WTC11 (cell line): ENCODE data around the gene GRAMD4. TPM values are rescaled to one million over a fixed set of nuclear protein-coding genes. Genes with fewer than 3 reads are reported as not detected.

Experiments
- ATAC-seq: fragments of 200-7000 bp; cut with Tn5 transposase; 2 replicates; pipeline ENCODE4 v1.10.0; 2021; ENCODE audit warnings: mild to moderate bottlenecking, moderate library complexity
- Bru-seq: library from RNA; stranded (reverse); fragments of 400-500 nt; gene quantifications from one replicate; lab custom pipeline; 2021; lab: Mats Ljungman, UMichigan
- CTCF ChIA-PET: fragments of 300-600 bp; sonication (Branson Sonifier 250); formaldehyde crosslinking; loops from one replicate; lab custom pipeline; 2021; ENCODE audit warnings: antibody characterized with exemption; lab: Charles Lee
- POLR2A ChIA-PET: fragments of 350-600 bp; sonication (Branson Sonifier 250); formaldehyde crosslinking; loops from one replicate; lab custom pipeline; 2021; ENCODE audit warnings: antibody characterized with exemption; lab: Charles Lee
- DNase-seq: peaks from one replicate; pipeline ENCODE4 v3.0.0; 2021; ENCODE audit warnings: low spot score
- H3K27ac Mint-ChIP-seq: 2 replicates; pipeline ENCODE4 v1.8.0; 2021; ENCODE audit warnings: mixed read lengths
- H3K27me3 Mint-ChIP-seq: 2 replicates; pipeline ENCODE4 v1.8.0; 2021; ENCODE audit warnings: low read depth, mild to moderate bottlenecking, moderate library complexity, mixed read lengths
- H3K36me3 Mint-ChIP-seq: 2 replicates; pipeline ENCODE4 v1.8.0; 2021; ENCODE audit warnings: mixed read lengths
- H3K4me1 Mint-ChIP-seq: 2 replicates; pipeline ENCODE4 v1.8.0; 2022; ENCODE audit warnings: mixed read lengths
- H3K4me3 Mint-ChIP-seq: 2 replicates; pipeline ENCODE4 v1.8.0; 2021; ENCODE audit warnings: mild to moderate bottlenecking, moderate library complexity, mixed read lengths
- H3K9me3 Mint-ChIP-seq: 2 replicates; pipeline ENCODE4 v1.8.0; 2021; ENCODE audit warnings: mixed read lengths
- E2F1 ChIP-seq: sonication (generic); formaldehyde crosslinking; IDR thresholded peaks from 2 replicates; pipeline ENCODE4 v1.8.0; 2022; ENCODE audit warnings: mild to moderate bottlenecking, missing genetic modification reagents
- EMX1 ChIP-seq: fragments of 250-450 bp; sonication (Bioruptor Pico); IDR thresholded peaks from 2 replicates; pipeline ENCODE4 v1.8.0; 2021; ENCODE audit warnings: mild to moderate bottlenecking
- ERG ChIP-seq: fragments of 250-450 bp; sonication (Bioruptor Pico); IDR thresholded peaks from 2 replicates; pipeline ENCODE4 v1.8.0; 2021; ENCODE audit warnings: mild to moderate bottlenecking
- ESRRA ChIP-seq: sonication (generic); formaldehyde crosslinking; IDR thresholded peaks from 2 replicates; pipeline ENCODE4 v1.8.1; 2022; ENCODE audit warnings: mild to moderate bottlenecking, missing genetic modification reagents, borderline replicate concordance
- ETV6 ChIP-seq: sonication (generic); formaldehyde crosslinking; IDR thresholded peaks from 2 replicates; pipeline ENCODE4 v1.8.1; 2022; ENCODE audit warnings: mild to moderate bottlenecking, missing genetic modification reagents
- FOXK1 ChIP-seq: sonication (generic); formaldehyde crosslinking; IDR thresholded peaks from 2 replicates; pipeline ENCODE4 v1.8.0; 2022; ENCODE audit warnings: mild to moderate bottlenecking, moderate library complexity, missing genetic modification reagents
- FOXP1 ChIP-seq: sonication (generic); formaldehyde crosslinking; IDR thresholded peaks from 2 replicates; pipeline ENCODE4 v1.8.0; 2022; ENCODE audit warnings: missing genetic modification reagents, mild to moderate bottlenecking, moderate library complexity, borderline replicate concordance
- MLX ChIP-seq: sonication (generic); formaldehyde crosslinking; IDR thresholded peaks from 2 replicates; pipeline ENCODE4 v1.8.1; 2023; ENCODE audit warnings: mild to moderate bottlenecking, missing genetic modification reagents, moderate library complexity
- MXD4 ChIP-seq: fragments of 250-450 bp; sonication (Bioruptor Pico); IDR thresholded peaks from 2 replicates; pipeline ENCODE4 v1.8.0; 2021; ENCODE audit warnings: mild to moderate bottlenecking, moderate library complexity, borderline replicate concordance
- MYBL2 ChIP-seq: sonication (generic); formaldehyde crosslinking; IDR thresholded peaks from 2 replicates; pipeline ENCODE4 v1.8.1; 2023; ENCODE audit warnings: mild to moderate bottlenecking, moderate library complexity, missing genetic modification reagents
- PRDM15 ChIP-seq: sonication (generic); formaldehyde crosslinking; IDR thresholded peaks from 2 replicates; pipeline ENCODE4 v1.8.0; 2022; ENCODE audit warnings: missing genetic modification reagents
- SMAD4 ChIP-seq: sonication (generic); formaldehyde crosslinking; IDR thresholded peaks from 2 replicates; pipeline ENCODE4 v1.8.0; 2022; ENCODE audit warnings: mild to moderate bottlenecking, missing genetic modification reagents
- ZBTB21 ChIP-seq: sonication (generic); formaldehyde crosslinking; IDR thresholded peaks from 2 replicates; pipeline ENCODE4 v1.8.1; 2023; ENCODE audit warnings: mild to moderate bottlenecking, missing genetic modification reagents, borderline replicate concordance
- ZMAT4 ChIP-seq: fragments of 250-450 bp; sonication (Bioruptor Pico); IDR thresholded peaks from 2 replicates; pipeline ENCODE4 v1.9.0; 2021; ENCODE audit warnings: mild to moderate bottlenecking
- ZNF121 ChIP-seq: sonication (generic); formaldehyde crosslinking; IDR thresholded peaks from 2 replicates; pipeline ENCODE4 v1.8.0; 2023; ENCODE audit warnings: missing genetic modification reagents
- ZNF281 ChIP-seq: sonication (generic); formaldehyde crosslinking; IDR thresholded peaks from 2 replicates; pipeline ENCODE4 v1.8.0; 2023; ENCODE audit warnings: mild to moderate bottlenecking, missing genetic modification reagents
- ZNF396 ChIP-seq: fragments of 250-450 bp; sonication (Bioruptor Pico); IDR thresholded peaks from 2 replicates; pipeline ENCODE4 v1.8.0; 2021; ENCODE audit warnings: mild to moderate bottlenecking, moderate library complexity, borderline replicate concordance
- ZNF425 ChIP-seq: fragments of 250-450 bp; sonication (Bioruptor Pico); conservative IDR thresholded peaks from 2 replicates; pipeline ENCODE4 v1.9.0; 2021; ENCODE audit warnings: mild to moderate bottlenecking
- ZNF671 ChIP-seq: fragments of 250-450 bp; sonication (Bioruptor Pico); IDR thresholded peaks from 2 replicates; pipeline ENCODE4 v1.8.0; 2021; ENCODE audit warnings: mild to moderate bottlenecking
- long read RNA-seq, 3 experiments: library from RNA in 1 of 3; library from capped mRNA in 1 of 3; library from polyadenylated mRNA in 1 of 3; unstranded in 2 of 3; stranded (forward) in 1 of 3; transcript quantifications; one replicate each; pipeline ENCODE4 v2.0.0, GENCODE V29; 2021
- total RNA-seq: library from RNA; stranded (reverse); gene quantifications from 3 replicates; pipeline ENCODE4 v1.2.3, GENCODE V29; 2021

The GRAMD4 gene
- total RNA-seq (32.8 to 41.0 TPM (median 33.1 TPM) in 3 replicates), Bru-seq, nascent RNA (percentile 38 among the genes with signal in this experiment)
- long read RNA-seq, experiment 1, partial matches to known transcripts, result 19 of 90 reads
- long read RNA-seq, experiment 1, other reads (novel, unspliced or antisense), result 70 of 90 reads
- long read RNA-seq, experiment 2, partial matches to known transcripts, result 13 of 24 reads
- long read RNA-seq, experiment 2, other reads (novel, unspliced or antisense), result 11 of 24 reads
- long read RNA-seq, experiment 3, partial matches to known transcripts, result 1 of 1 reads
- long read RNA-seq, experiment 3, other reads (novel, unspliced or antisense), result 0 of 1 reads

GRCh38 chr22:46619830-46620501 lies at the start of gene GRAMD4:
GRAMD4 (plus strand) TSS chr22:46620386; CDS start chr22:46626800, 6,414 bp downstream.
- no peak for TF ChIP-seq ZBTB21 (CRISPR knock-in tag)
- no peak for TF ChIP-seq FOXK1 (CRISPR knock-in tag)
- TF ChIP-seq MXD4 (CRISPR knock-in tag), result no peak
- TF ChIP-seq ZNF425 (CRISPR knock-in tag), result no peak
- TF ChIP-seq ZNF121 (CRISPR knock-in tag), result no peak
- no peak for TF ChIP-seq PRDM15 (CRISPR knock-in tag)
- TF ChIP-seq ESRRA, result no peak
- no peak for TF ChIP-seq MYBL2 (CRISPR knock-in tag)
- TF ChIP-seq, all 79 proteins: peak for 0
- DNase-seq (no peak), ATAC-seq (no peak)
- ChIA-PET POLR2A (no interaction called here), CTCF (no interaction called here)
- Mint-ChIP-seq H3K27ac (peak within 1 kb of the TSS; percentile 80; the same call in 1 of the 2 replicates), H3K27me3 (no peaks in the 10 kb centered on the region), H3K36me3 (no peaks in the 10 kb centered on the region), H3K9me3 (no peaks in the 10 kb centered on the region), H3K4me1 (no peaks in the 10 kb centered on the region), H3K4me3 (no peak within 1 kb of the TSS)

GRCh38 chr22:46571642-46572250 lies 48.4 kb upstream of the GRAMD4 start:
- H3K36me3 Mint-ChIP-seq, result peaks cover 8% of the 10 kb centered on the region; the same call in 1 of the 2 replicates
- peaks cover 17% of the 10 kb centered on the region for H3K4me1 Mint-ChIP-seq
- POLR2A ChIA-PET, result interaction anchor here (0.6 kb wide), 1 partner anchor 133 kb away, joined by 3 read pairs; no protein-coding TSS in a partner anchor
- DNase-seq (no peak), ATAC-seq (no peak)
- H3K27me3 Mint-ChIP-seq, result peaks cover 7% of the 10 kb centered on the region
- CTCF ChIA-PET, result interaction anchor here (2.3 kb wide), 1 partner anchor 8 kb away, joined by 10 read pairs; no protein-coding TSS in a partner anchor
- H3K9me3 Mint-ChIP-seq, result peaks cover 27% of the 10 kb centered on the region
- no peak overlapping the region for H3K27ac Mint-ChIP-seq
- no peak overlapping the region for H3K4me3 Mint-ChIP-seq
- TF ChIP-seq EMX1 (CRISPR knock-in tag), result no peak
- no peak for TF ChIP-seq ZMAT4
- no peak for TF ChIP-seq SMAD4 (CRISPR knock-in tag)
- TF ChIP-seq ZNF396 (CRISPR knock-in tag), result no peak
- TF ChIP-seq ETV6, result no peak
- TF ChIP-seq MLX (CRISPR knock-in tag), result no peak
- no peak for TF ChIP-seq ERG (CRISPR knock-in tag)
- no peak for TF ChIP-seq E2F1 (CRISPR knock-in tag)
- TF ChIP-seq ZNF281, result no peak
- TF ChIP-seq FOXP1 (CRISPR knock-in tag), result no peak
- no peak for TF ChIP-seq ZNF671 (CRISPR knock-in tag)
